Right kidney (tissue), 1 donor: ENCODE measurements around the gene KCNT1.

Experiments
- DNase-seq: peaks from one replicate; pipeline ENCODE4 v3.0.0-alpha.2; 2016

The KCNT1 gene

GRCh38 chr9:135727257-135727875 is 25.4 kb downstream of the KCNT1 start:
- no peak for DNase-seq

DNA sequence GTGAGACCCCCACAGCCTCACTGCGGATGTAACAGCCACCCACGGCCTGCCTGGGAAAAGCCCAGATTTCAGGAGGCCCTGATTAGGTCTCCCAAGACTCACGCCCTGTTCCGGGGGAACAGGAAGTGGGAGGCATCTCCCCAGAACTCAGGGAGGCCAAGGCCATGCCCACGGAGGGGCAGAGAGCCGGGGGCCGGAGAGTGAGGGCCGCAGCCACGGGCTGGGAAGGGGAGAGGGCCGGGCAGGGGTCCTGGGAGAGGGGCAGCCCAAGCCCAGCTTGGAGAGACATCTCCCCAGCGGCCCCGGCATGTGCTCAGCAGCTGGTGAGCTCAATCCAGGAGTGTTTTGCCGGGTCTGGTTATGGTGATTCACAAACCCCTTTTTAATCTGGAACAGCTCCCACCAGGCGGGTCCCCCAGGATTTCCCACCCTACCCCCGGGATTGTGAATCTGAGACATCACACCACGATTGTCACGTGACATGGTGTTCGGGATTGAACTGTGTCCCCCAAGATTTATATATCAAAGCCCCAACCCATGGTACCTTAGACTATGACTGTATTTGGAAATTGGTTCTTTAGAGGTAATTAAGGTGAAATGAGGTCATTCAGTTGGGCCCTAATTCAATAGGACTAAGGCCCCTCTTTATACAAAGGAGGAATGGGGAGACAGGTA is 26.6 kb downstream of the KCNT1 start:
- DNase-seq: no peak

DNA sequence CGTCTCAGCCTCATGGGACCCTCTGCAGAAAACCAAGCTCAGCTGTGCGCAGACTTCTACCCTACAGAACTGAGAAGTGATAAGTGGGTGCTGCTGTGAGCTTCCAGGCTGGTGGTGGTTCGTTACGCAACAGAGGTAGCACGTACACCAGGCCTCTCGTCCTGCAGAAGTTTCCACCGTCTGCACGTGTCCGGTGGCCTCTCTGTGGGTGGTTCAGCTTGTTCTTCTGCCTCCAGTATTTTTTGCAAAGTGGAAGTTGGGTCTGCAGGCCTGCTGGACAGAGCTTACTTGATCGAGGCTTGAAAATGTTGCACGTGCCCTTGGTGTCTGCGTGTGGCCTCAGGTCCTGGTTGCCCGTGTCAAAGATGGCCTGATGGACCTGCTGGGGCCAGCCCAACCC is 27.5 kb downstream of the KCNT1 start:
- no peak for DNase-seq

DNA sequence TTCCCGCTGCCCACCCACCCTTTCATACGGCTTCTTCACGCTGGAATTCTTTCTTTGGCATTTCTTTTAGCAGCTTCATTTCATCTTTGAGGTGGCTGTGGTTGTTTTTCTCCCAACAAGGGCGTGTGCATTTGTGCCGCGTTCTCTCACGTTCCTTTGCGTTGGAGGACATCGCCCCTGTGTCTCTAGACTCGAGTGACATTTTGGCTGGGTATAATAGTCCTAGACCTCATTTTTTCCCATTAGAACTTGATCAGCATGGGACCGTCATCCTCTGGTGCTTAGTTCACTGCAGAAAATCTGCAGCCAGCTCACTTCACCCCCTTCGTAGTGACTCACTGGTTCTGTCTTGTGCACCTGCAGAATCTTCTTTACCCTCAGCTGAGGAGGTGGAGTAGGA is 29.5 kb downstream of the KCNT1 start:
- no peak for DNase-seq

- DNase-seq: no peak
These were observed 30.7 kb downstream of the KCNT1 start for GRCh38 chr9:135732569-135733257.

- DNase-seq: no peak
These were observed 32.7 kb downstream of the KCNT1 start for GRCh38 chr9:135734616-135735144.

DNA sequence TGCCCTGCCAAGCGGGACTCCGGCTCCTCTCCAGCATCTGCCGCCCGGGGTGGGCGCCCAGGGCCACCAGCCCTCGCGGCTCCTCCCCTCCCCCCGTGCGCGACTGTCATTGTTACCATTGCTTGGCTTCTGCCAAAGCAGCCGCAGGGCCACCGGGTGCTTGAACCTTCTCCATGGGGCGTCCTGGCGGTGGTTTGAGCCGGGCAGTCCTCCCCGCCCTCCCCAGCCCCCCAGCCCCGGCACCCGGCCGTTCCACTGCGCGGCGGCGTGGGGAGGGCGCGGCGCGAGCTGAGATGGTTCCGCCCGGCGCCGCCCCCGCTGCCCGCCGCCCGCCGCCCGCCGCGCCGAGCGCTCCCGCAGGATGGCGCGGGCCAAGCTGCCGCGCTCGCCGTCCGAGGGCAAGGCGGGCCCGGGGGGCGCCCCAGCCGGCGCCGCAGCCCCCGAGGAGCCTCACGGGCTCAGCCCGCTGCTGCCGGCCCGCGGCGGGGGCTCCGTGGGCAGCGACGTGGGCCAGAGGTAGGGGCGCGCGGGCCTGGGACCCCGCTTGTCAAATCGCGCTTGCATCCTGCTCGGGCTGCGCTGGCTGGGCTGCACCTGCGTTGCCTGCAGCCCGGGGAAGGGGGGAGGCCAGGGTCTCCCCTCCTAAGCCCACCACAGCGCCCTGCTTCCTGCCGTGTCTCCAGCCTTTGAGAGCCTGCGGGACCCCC is 34.4 kb downstream of the KCNT1 start:
- DNase-seq: no peak

DNA sequence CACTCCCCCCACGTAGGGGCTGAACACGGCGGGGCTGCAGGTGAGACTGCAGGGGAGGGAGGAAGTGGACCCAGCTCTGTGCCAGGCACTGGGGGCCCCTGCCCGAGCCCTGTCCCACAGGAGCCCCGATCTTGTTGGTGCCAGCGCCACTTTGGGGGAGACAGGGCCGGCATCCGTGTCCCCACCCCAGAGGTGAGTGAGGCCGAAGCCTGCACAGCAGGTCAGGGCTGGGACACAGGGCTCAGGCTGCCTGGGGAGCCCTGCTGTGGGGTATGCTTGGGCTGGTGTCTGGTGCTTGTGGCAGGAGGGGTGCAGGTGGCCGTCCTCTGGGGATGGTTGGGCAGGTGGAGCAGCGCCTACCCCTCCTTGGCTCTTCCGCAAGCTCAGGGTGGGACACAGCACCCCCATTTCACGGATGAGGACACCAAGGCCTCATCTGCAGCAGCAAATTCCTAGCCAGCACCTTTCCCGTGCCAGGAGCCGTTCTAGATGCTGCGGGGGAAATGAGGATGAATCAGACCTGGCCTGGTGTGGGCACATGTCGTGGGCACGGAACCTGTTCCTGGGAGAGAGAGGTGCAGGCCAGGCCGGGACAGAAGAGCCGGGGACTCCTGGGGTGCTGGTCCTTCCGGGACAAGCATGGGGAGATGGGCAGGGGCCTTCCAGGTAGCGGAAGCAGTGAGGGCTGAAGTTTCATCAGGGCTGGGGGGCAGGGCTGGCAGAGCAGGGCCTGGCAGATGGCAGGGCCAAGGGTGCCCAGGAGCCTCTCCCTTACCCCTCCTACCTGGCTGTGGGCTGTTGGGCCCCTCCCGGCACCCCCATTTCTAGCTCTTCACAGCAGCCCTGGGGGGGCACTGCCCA is 35.2 kb downstream of the KCNT1 start:
- no peak for DNase-seq

GRCh38 chr9:135737840-135738521 is 36.0 kb downstream of the KCNT1 start:
- no peak for DNase-seq

DNA sequence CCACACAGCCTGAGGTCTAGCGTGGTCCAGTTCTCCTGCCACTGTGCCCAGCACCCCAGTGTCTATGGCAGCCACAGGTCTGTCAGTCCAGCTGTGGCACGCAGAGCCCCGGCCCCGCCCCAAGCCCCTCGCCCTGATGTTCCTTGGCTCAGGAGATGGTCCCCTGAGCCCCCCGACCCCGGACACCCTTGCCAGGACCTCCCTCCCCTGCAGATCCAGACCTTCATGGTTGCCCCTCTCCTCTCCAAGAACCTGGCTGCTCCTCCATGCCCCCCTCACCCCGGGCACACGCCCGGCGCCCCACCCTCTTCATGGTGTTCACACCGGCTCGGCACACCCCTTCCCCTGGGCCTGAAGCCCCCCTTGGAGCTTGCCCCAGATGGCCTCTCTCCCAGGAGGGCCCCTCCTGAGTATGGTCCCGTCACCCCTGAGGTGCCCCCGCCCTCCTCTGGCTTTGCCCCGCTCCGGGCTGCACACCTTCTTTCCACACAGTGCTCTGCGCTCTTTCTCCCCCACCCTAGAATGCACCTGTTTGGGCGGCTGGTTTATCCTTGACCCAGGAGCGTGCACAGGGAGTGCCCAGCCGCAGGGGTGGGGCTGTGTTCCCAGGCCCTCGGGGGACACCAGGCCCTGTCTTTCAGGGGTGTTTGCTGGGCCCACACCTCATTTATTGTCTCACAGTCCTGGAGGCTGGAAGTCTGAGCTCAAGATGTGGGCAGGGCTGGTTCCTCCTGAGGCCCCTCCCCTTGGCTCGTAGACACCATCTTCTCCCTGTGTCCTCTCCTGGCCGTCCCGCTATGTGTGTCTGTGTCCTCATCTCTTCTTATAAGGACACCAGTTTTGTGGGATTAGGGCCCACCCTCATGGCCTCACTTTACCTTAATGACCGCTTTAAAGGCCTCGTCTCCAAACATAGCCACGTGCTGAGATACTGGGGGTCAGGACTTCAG is 37.6 kb downstream of the KCNT1 start:
- DNase-seq: no peak

DNA sequence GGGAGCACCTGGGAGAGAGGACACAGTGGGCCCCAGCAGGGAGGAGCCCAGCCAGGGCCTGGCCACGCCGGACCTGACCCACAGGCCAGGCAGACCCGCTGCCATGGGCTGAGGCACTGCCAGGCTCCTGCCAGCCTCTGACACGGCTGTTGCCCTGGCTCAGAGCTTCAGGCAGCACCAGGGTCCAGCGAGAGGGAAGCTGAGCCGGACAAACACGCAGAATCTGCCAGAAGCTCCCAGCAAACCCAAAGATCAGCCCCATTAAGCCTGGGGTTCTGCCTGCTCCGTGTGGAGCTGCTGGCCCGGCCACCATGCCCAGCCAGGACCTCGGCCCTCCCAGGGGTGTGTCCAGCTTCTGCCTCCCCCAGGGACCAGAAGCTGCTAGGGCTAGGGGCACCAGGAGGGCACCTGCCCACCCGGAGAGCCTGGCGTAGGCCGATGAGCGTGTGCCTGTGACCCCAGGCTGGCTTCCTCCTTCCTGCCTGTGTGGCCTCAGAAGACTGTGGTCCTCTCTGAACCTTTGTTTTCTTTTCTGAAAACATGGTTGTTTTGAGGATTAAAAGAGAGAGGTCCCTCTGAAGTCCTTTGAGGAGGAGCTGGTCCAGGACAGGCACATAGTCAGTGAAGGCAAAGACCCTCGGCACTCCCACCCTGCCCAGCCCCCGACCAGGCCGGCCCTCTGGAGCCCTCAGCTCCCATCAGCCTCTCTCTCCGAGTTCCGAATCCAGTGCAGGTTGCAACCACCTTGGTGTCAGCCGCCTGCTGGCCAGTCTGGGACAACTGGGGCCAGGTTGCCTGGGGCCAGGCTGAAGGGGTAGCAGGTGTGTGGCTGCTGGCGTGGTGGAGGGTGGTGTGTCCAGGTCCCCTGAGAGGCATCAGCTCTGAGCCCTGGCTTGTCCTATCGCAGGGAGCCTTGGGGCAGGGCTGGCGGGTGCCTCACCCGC is 39.6 kb downstream of the KCNT1 start:
- DNase-seq: no peak

GRCh38 chr9:135743021-135743420 is 41.0 kb downstream of the KCNT1 start:
- no peak for DNase-seq

DNA sequence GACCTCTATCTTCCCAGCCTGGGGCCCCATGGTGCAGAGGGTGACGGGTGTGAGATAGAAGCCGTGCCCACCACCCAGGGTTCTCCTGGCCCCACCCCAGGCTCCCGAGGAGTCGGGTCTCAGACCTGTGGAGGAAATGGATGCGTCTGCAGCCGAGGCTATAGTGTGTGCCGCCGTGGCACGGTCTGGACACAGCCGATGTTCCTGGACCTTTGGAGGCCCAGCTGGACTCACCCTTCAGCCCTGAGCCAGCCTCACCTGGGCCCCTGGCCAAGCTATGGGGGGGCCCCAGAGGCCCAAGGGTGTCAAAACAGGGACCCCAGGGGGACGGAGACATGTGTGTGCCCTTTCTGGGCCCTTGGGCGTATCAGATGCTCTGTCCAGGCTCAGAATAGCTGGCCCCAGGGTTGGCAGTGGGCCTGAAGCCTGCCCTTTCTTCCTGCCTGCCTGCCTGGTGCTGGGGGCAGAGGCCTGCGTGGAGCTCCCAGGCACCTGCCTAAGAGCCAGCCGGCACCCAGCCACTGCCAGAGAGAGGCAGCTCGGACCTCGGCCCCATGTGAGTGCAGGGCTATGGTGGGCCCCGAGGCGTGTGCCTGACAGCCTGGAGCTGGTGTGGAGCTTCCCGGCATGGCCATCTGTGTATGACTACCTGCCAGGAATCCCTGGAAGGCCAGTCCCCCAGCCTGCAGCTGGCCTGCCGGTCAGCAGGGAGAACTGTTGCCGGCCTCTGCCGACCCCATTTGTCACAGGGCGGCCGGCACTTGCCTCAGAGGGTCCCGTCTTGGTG is 41.8 kb downstream of the KCNT1 start:
- no peak for DNase-seq

DNA sequence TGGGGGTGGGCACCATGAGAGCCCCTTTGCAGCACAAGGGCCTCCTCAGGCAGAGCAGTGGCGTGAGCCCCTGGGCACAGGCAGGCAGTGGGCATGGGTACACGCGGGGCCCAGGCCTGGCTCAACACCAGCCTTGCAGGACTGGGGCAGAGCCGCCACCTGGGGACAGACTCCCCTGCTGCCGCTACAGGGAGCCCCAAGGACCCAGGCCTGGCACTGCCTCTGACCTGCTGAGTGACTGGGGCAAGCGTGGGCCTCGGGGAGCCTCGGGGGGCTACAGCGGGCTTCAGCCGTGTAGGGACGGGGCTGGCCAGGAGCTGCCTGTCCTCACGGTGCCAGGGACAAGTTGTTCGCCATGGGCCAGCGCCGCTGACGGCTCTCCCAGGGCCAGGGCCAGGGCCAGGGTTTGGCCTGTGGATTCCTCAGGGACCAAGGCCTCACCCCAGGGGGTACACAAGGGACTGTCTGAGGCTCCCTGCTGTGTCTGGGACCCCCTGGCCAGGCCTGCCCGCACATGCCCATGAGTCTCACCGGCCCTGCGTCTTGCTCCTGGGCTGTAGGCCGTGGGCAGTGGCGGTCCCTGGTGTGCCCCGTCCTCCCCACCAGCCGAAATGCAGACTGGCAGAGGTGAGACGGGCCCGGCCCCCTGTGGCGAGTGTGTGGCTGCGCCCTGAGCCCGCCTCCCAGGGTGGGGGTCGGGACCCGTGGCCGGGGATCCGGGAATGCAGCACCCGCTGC is 42.5 kb downstream of the KCNT1 start:
- no peak for DNase-seq

- DNase-seq: no peak
These were observed 43.2 kb downstream of the KCNT1 start for GRCh38 chr9:135745189-135745588.

DNA sequence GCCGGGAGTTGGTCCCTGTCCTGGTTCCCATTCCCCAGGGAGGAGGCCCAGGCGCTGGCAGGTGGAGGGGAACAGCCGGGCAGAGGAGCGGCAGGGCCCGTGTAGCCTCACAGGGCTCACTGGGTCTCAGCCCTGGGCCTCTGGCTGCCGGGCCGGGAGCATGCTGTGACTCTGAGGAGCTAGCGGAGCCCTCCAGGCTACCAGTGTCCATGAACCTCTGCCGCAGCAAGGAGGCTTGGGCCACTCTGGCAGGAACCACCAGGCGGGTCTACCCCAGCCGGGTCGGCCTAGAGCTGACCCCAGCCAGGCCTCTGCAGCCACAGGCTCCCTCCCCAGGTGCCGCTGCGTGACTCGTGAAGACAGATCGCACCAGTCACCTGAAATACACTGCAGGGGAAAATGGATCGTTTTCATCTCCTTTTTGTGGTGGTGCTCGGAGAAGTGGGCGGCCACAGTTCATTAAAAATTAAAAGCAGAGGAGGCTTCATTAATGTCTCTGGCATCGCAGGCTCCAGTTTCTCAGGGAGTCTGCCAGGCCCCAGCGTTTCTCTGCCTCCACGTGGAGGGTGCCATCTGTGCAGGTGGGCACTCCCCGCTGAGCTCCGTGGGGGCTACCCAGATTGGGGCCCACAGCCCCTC is 43.8 kb downstream of the KCNT1 start:
- no peak for DNase-seq

DNA sequence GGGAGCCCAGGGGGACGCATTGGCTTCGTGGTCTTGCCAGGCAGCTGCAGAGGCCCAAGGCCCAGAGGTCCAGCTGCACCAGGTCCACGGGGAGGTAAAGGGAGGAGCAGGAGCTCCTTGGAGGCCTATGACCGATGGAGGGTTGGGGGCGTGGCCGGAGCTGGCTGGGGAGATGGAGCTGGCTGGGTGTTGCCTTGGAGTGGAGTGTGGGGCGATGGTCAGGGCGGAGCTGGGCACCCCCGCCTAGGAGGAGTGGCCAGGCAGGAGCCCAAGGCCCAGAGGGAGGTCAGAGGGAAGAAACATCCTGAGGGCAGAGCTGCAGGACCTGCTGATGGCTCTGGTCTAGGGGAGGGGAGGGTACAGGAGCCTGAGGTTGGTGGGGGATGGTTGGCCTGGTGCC is 44.6 kb downstream of the KCNT1 start:
- DNase-seq: no peak
